ENCODE results near the gene ASPSCR1. TPM values are rescaled to one million over a fixed set of nuclear protein-coding genes. Genes with fewer than 3 reads are reported as not detected.

Gene ASPSCR1
- total RNA-seq, 2 experiments from 2014 or later, result 77.8 to 89.1 TPM

GRCh38 chr17:81998691-81999438 lies 21.4 kb downstream of the ASPSCR1 start:
- no peak for DNase-seq (ENCODE audit: low spot score)
- H2AFZ ChIP-seq (ENCODE audit: low read length), result no peak overlapping the region
- no peaks in the 10 kb centered on the region for H3K4me1 ChIP-seq (ENCODE audit: insufficient read depth, low read length, poor library complexity, severe bottlenecking)
- CTCF ChIA-PET (ENCODE audit: unreplicated experiment), result no interaction called here
- POLR2A ChIA-PET, result no interaction called here
- H3K4me2 ChIP-seq (ENCODE audit: low read length), result no peak overlapping the region
- no peaks in the 10 kb centered on the region for H3K9me3 ChIP-seq (ENCODE audit: low read length)
- BruUV-seq (replicated peaks), result no TSS peak
- H3K9me2 ChIP-seq (ENCODE audit: insufficient read depth, low read length), result no peaks in the 10 kb centered on the region
- H3K27ac ChIP-seq (ENCODE audit: low read depth, low read length, poor library complexity, severe bottlenecking), result no peak overlapping the region
- TF ChIP-seq CTCF (conservative IDR thresholded peaks at IDR 0.05; ENCODE audit: low read length) (no peak), EZH2phosphoT487 (IDR thresholded peaks at IDR 0.05; ENCODE audit: borderline replicate concordance, low read depth, low read length) (no peak)
- H4K20me1 ChIP-seq (ENCODE audit: insufficient read depth, low read length), result no peaks in the 10 kb centered on the region
- H3K79me2 ChIP-seq (ENCODE audit: insufficient read depth, low read depth, low read length), result no peaks in the 10 kb centered on the region
- H3K4me3 ChIP-seq (ENCODE audit: low read depth, low read length, poor library complexity, severe bottlenecking), result no peak overlapping the region
- intact Hi-C loops (cut with micrococcal nuclease; ENCODE audit: unreplicated experiment), result no loop called here
- peaks cover 8% of the 10 kb centered on the region; the same call in 1 of the 2 replicates for H3K36me3 ChIP-seq (ENCODE audit: insufficient read depth, low read length)

- TF ChIP-seq EZH2phosphoT487 (IDR thresholded peaks at IDR 0.05; ENCODE audit: borderline replicate concordance, low read depth, low read length), result no peak
- no peak for TF ChIP-seq CTCF (conservative IDR thresholded peaks at IDR 0.05; ENCODE audit: low read length)
- Histone ChIP-seq H3K4me2 (ENCODE audit: low read length) (no peak overlapping the region), H3K27ac (ENCODE audit: low read depth, low read length, poor library complexity, severe bottlenecking) (no peak overlapping the region), H3K4me1 (ENCODE audit: insufficient read depth, low read length, poor library complexity, severe bottlenecking) (no peaks in the 10 kb centered on the region), H3K9me2 (ENCODE audit: insufficient read depth, low read length) (no peaks in the 10 kb centered on the region), H3K36me3 (ENCODE audit: insufficient read depth, low read length) (peaks cover 8% of the 10 kb centered on the region; the same call in 1 of the 2 replicates), H2AFZ (ENCODE audit: low read length) (no peak overlapping the region), H3K9me3 (ENCODE audit: low read length) (no peaks in the 10 kb centered on the region), H3K79me2 (ENCODE audit: insufficient read depth, low read depth, low read length) (no peaks in the 10 kb centered on the region), H4K20me1 (ENCODE audit: insufficient read depth, low read length) (no peaks in the 10 kb centered on the region), H3K4me3 (ENCODE audit: low read depth, low read length, poor library complexity, severe bottlenecking) (no peak overlapping the region)
- no TSS peak for BruUV-seq (replicated peaks)
- DNase-seq (ENCODE audit: low spot score), result no peak
- CTCF ChIA-PET (ENCODE audit: unreplicated experiment), result no interaction called here
- POLR2A ChIA-PET, result no interaction called here
- intact Hi-C loops (cut with micrococcal nuclease; ENCODE audit: unreplicated experiment), result no loop called here
Observed at GRCh38 chr17:81999587-81999975, 22.2 kb downstream of the ASPSCR1 start.
